AML-193 (cell line): ENCODE measurements around the gene ATP6V0B.

Experiments used
- DNase-seq, 2 experiments: peaks; one replicate each; lab custom pipeline; 2025; lab: John Stamatoyannopoulos, UW

The ATP6V0B gene

DNA sequence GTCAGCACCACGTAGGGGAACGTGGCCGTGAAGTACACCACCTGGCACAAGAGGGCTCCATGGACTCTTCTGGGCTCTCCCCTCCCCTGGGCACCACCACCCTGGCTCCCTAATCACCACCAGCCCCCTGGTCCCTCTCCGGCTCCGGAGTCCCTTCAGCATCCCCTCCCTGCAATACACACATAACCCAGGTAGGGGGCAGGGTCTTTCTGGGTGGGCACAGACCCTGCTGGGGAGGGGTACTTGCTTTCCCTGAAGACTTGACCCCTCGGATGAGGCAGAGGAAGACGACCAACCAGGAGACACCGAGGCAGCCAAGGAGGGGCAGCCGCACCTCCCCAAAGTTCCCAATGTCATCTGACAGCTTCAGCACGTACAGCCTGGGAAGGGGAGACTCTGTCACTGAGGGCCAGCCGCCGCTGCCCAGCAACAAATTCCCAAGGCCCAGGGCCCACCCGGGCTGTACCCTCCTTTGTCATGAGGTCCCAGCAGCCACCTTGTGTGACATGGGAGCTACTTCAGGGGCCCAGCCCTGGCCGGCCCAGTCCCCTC, 27.9 kb downstream of the ATP6V0B start:
- DNase-seq, result no peak

DNA sequence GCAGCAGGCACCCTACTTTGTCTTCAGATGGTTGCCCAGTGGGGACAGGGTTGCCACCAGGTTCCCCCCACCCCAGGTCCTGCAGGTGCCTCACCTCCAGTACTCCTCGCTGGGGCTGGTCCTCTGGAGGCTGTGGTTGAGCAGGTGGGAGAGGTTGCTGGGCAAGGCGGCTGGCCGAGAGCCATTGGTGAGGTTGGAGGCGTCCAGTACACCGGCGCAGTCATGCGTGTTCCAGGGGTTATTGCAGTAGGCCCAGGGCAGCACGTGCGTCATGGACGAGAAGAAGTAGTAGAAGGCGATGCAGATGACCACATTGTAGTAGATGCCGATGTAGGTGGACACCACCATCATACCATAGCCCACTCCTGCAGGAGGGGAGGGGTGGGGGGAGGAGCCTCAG, 33.5 kb downstream of the ATP6V0B start:
- no peak for DNase-seq

DNA sequence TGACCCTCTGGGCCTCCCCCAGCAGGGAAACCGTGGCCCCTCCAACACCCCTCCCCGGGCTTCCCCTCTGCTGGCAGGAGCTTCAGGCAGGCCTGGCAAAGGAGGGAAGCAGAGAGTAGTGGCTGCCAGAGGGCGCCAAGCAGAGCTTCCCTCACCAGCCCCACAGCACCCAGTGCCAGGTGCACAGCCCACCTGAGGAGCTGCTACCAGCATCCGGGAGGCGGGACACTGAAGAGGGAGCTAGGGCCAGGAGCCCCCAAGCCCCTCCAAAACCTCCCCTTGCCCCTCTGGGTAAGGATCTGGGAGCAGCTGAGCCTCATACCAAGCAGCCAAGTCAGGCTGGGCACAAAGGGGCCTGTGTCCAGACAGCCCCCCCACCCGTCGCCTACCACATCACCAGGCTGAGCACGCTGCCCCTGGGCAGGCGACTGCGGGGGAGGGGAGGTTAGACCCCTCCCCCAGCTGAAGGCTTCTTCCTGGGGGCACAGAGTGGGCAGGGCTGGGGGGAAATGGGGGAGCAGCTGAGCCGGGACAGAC, 36.2 kb downstream of the ATP6V0B start:
- no peak for DNase-seq

DNA sequence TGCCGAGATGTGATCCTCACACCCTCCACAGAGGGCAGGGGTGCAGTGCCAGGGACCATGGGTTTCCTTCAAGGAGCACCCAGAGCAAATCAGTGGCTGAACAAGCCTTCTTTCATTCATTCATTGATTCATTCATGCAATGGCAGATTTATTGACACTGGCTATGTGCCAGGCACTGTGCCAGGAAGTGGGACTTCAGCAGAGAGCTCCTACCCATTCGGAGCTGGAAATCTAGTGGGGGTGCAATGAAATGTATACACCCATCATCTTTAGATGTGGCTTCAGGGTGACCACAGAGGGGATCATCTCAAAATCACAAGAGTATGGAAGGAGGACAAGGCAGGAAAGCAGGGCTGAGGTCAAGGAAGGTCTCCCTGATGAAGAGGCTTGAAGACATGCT, 37.6 kb downstream of the ATP6V0B start:
- no peak for DNase-seq

DNA sequence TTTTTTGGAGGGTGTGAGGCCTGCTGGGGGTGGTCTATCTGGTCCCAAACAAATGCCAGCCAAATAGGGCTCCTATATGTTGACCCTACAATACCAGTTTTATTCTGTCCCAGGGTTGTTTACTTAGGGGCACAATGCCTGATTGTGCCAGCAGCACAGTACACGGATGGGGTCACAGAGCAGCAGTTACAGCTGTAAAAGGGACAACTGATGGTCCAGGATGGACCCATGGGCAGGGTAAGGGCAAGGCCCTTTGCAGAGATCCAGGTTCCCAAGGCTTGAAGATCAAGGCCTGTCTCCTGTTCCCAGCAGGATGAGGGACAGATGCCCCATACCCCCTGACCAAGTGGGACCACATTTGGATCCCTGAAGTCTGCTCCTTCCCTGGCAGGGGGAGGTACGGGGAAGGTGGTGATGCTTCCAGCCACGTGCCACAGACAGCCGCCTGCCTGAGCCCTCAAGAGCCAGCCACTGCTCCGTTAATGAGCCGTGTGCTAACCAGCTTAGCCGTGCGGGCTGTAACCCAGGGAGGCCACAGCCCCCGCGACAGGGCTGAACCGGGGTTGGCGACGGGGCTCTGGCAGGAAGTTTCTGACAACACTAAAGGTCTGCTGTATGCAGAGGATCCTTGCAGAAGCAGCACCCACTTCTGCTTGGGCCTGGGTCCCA, 38.3 kb downstream of the ATP6V0B start:
- no peak for DNase-seq

DNA sequence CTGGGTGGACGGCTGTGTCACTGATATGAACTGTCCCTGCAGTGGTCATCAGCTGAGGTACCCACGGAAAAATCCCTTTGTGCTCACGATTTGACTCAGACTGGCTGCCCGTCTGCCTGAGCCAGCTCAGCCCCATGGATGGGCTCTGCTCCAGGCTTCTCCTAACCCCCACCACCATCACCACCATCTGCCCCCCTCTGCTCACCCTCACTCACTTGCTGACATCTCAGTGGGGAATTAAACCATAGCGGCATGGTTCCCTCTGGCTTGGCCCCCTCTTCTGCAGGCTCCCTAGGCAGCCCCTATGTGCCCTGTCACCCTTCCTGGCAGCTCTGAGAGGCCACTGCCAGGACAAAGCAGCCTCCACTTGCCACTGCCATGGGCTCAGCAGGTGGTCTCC, 39.2 kb downstream of the ATP6V0B start:
- DNase-seq, result no peak

DNA sequence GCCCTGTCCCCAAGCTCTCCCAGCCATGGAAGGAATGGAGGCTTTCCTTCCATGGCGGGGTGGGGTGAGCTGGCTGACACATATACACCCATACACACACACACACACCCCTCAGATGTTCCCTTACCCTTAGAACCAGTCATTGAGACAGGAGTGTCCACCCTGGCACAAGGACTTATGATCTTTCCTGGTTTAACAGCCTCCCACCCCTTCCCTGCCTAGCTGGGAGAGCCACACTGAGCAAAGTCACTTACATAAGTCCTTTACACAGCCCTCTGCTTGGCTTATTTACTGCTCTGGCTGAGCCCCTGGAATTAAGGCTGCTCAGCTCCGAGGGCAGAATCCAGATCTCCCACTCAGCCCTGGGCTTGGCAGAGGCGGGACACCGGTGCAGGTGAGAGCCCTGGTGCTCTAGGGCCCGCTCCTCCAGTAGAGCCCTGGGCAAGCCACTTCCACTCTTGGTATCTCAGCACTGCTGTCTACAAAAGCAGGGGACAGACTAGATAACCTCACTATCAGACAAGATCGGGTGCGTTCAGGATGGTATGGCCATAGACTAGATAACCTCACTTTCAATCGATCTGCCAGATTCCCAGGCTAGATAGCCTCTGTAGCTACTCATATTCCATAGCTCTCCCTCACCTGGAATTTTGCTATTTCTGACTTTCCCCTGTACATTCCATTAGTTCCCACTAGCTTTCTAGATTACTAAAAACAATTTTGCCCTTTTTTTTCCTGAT, 39.8 kb downstream of the ATP6V0B start:
- no peak for DNase-seq

DNA sequence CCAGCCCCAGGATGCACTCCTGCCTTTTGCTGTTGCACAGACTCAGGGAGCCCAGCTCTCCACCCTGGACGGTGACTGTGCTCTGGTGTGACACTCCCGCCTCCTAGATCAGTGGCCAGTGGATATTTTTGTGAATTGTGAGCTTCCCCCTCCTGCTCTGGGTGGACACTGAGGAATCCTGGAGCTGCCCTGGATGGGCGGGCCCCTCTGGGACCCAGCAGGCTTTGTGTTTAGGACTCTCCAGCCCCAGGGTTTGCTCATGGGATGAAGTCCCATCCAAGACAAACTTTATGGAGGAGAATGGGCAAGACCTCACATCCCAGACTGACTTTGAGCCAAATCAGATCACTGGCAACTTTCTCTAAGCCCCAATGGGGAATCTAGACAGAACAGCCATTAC, 40.4 kb downstream of the ATP6V0B start:
- DNase-seq, result no peak

DNA sequence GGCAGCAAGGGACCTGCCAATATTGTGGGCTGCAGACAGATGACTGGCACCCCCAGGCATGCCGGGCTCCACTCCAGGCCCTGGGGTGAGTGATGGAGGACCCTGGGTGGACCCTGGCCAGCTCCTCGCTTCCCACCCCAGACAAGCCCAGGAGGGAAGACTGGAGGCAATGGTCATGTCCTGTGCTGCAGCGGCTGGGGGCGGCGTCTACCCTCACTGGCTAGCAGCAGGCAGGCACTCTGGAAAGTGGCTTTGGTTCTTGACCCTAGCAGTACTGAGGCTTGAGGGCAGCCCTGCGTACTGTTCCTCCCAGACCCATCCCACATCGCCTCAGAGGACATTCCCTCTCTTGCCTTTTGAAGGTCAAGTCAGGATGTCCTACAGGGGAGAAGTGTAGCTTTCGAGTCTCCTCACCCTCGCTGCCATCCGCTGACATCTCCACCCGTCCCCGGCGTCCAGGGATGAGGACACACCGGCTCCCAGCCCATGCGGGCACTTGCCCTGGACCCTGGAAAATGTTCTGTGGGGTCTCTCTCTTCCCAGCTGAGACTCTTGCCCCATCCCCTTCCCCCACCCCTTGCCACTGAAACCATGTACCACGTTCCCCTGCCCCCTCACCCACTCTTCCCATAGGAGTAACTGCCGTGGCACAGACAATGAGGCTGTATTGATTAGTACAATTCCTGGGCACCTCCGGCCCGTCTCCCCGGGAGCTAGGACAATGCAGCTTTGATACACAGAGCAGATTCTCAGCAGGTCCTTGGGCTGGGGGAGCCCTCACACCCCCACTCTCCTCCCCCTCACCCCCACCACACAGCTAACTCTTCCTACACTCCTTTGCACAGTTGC, 41.5 kb downstream of the ATP6V0B start:
- no peak for DNase-seq

DNA sequence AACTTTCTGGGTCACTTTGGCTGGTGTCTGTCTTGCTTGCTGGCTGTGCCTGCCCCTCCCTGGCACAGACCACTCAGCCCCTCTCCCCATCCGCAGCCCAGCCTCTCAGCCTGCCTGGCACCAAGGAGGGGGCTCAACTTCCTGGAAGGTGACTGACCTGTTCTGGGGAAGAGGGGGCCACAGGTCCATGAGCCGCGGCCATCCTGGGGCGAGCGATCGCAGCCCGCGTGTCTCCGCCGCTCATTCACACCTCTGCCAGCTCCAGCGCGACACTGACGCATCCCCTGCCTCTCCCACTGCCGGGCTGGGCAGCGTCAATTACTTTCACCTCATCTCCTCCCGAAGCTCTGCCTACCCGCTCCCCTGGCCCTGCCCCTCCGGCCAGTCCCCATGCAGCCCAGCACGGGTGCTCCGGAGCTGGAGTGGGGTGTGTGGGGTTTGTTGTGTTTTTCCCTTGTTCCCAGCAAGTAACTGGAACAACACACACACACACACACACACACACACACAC, 42.2 kb downstream of the ATP6V0B start:
- no peak for DNase-seq

DNA sequence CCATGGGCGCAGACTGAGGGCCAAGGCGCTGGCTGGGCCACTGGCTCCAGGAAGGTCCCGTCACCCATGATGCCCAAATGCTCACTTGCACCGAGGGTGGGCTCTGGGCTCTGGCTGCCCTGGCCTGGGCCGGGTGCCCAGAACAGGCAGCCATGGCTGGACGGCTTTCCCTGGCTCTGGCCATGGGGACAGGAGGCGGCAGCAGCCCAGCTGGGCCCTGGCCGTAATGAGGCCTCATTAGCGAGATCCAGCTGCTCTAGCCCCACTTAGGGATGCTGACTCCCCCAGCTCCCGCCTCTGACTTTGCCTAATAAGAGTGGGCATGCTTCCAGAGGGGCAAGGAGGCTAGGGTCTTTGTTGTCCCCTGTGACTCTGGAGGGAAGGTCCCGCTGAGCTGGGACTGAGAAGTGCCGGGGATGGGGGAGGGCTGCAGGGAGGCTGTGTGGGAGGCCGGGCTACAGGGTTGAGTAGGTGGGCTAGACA, 44.7 kb downstream of the ATP6V0B start:
- DNase-seq, result no peak

DNA sequence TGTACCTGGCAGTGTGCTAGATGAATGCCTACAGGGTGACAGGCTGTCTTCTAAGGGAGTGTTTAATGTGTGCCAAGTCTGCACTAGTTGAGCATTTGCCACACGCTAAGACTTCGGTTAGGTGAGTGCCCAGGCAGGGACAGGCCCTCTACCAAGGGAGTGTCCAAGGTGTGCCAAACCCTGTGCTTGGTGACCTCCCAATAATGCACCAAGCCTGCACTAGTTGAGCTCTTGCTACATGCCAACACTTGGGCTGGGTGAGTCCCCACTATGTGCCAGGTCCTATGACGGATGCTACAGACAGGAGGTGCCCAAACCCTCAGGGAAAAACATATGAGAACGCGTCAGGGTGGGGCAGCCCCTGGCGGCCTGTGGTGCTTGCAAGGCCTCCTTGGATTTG, 45.7 kb downstream of the ATP6V0B start:
- no peak for DNase-seq

DNA sequence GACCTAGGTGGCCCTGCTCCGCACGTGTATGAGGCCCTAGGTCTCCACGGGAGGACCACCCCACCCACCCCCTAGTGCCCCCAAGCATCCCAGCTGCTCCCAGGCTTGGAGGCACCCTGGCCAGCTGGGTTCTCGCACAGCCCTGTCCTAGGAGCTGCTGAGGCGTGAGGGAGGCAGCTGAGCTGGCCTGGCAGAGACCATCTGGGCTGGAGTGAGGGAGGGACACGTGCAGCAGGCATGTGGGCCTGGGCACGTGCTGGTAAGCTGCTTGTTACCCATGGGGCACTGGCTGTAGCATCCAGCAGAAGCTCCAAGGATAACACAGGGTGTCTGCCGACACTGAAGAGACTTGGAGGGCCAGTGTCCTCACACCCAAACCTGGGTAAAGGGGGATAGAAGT, 46.4 kb downstream of the ATP6V0B start:
- DNase-seq, result no peak

DNA sequence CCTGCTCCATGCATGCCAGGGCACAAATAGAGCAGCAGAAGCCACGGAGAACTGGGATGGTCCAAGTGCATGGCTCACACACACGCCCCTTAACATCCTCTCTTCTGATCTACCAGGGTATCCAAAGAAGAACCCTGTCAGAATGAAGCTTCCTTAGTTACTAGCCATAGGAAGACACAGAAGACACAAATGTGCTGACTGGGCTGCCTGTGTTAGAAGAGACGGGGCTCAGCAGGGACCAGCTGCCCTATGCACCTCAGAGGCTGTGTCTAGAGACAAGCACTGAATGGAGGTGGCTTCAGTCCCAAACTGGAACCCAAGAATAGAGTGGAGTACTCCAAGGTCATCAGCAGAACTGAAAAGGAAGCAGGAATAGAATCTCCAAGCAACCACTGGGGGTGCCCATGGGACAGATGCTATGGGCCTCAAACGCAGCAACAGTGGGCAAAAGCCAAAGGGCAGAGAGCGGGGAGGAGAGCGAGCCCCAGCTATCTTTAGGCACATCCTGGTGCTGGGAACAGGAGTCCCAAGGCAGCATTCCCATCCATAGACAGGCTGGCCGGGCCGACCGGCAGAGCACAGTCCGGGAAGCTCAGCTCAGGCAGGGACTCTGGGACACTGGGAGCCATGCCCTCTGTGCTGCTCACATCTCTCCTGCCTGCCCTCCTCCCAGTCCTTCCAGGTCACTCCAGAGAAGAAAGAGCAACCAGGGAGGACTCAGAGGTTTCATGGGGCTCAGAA, 47.0 kb downstream of the ATP6V0B start:
- DNase-seq, result no peak

DNA sequence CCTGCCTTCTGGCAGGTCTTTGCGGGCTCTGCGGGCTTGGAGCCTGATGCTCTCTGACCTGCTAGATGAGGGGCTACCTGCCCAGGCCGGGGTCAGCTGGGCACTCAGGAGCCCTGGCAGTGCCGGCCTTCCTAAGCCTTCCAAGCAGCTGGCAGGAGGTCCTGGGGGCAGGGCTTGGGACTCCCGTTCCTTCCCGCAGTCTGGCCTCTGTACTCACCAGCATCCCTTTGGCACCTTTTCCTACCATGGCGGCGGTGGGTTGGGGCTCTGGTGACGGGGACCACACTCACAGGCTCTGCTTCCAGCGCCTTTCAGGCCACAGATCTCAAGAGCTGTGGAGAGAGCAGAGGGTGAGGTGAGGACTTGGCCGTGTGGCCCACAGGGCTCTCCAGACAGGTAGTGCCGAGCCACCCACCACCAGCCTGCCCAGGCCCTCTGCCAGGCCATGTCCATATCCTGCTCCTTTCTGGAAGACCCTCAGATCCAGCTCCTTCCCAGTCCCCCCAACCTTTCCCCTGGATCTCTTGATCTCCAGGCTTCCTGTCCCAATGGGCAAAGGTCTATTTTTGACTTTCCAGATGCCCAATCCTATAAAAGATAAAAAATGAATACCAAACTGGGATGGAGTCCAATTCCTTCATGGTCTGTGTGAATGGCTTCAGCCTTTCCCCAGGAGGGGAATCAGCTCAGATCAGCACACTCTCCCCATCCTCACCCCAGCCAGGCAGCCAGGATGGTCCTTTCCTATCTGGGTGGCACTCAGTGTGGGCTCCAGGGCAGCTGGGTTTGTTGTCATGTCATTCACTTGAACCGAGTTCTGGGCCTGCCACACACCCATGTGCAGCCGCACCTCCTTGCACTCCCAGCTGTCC, 49.5 kb downstream of the ATP6V0B start:
- no peak for DNase-seq

DNA sequence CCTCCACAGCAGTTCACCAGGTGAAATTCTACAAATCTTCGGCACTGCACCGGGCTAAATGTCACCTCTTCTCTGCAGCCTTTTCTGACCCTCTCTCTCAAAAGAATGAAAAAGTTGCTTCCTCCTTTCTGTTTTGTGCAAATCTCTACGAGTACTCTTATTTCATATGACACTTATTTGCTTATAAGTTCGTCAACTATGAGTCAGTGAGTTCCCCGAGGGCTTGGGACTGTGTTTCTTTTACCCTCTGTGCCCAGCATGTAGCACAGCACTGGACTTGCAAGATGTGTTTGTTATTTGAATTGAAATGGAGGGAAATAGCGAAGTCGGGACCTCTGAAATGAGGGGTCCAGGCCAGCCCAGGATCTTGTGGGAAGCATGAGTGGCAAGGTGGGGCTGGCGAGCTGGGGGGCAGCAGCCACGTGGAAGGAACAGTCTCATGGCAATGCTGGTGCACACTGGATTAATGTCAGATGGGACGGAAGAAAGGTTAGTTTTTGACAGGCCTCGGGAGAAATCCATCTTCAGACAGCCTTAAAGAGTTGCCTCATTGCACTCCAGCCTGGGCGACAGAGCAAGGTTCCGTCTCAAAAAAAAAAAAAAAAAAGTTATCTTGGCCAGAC, 50.3 kb downstream of the ATP6V0B start:
- DNase-seq, result no peak

DNA sequence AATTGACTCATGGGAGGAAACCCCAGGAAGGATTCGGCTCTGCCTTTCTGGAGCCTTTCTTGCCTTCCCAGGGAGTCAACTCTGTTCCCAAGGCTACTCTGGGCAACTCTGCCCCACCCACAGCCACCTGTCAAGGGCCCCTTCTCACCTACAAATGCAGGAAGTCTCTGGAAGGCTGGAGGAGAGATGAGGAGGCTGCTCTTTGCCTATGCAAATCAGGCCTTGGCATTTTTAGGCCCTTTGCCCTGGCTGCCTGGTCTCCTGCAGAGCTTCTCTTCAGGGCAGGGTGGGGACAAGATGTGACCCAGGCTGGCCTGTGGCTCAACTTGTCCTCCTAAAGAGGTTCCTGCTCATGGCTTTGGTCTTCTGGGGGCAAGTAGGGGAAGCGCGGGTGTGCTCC, 51.1 kb downstream of the ATP6V0B start:
- DNase-seq, result no peak

DNA sequence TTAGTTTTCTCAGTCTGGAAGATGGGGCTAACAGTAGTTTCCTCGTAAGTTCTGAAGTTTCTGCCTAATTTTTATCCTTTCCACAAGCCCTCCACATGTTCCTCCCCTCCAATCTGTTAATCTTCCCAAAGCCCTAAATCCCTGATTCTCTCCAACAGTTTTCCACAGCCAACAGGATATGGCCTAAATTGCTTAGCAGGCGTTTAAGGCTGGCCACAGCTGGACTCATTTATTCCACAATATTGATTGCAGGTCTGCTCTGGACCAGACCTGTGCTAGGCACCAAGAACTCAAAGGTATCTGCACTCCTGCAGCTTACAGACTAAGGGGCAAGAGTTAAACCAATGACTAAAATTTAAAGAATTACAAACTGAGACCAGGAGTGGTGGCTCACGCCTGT, 52.6 kb downstream of the ATP6V0B start:
- DNase-seq, result no peak
